Fibroblast of pulmonary artery (primary cell): ENCODE measurements around the gene FRRS1L.

ENCODE experiments used
- DNase-seq: peaks from one replicate; pipeline ENCODE4 v3.0.0-alpha.2; 2010; ENCODE audit warnings: low read depth
- H3K4me3 ChIP-seq: replicated peaks from 2 replicates; pipeline ENCODE4 v1.5.1; 2011; ENCODE audit warnings: low read depth, mild to moderate bottlenecking, control low read depth, low read length, moderate library complexity
- TF ChIP-seq, protein P1 (sequence below): IDR thresholded peaks from 2 replicates; pipeline ENCODE4 v1.5.1; 2011; ENCODE audit warnings: mild to moderate bottlenecking, control low read depth, low read length, inconsistent platforms; ENCODE audit errors: missing control alignments

FRRS1L gene

DNA sequence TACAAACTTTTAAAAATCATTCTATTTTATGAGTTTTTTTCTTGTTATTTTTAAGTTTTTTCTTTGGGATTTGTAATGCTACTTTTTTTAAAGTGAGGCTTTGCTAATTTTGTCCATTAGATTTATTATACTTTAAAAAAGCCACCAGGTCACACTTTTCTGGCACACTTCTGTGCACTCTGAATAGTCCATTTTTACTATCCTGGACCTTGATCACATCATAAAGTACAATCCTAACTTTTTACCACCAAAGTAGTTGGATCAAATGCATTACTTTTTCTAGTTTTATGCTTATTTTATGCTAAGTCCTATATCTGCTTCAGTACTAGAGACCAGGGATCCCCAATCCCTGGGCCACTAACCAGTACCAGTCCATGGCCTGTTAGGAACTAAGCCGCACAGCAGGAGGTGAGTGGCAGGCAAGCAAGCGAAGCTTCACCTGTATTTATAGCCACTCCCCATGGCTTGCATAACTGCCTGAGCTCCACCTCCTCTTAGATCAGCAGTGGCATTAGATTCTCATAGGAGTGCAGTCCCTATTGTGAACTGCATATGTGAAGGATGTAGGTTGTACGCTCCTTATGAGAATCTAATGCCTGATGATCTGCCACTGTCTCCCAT is 16.0 kb downstream of the FRRS1L start:
- no peak for DNase-seq
- TF ChIP-seq, protein P1, sequence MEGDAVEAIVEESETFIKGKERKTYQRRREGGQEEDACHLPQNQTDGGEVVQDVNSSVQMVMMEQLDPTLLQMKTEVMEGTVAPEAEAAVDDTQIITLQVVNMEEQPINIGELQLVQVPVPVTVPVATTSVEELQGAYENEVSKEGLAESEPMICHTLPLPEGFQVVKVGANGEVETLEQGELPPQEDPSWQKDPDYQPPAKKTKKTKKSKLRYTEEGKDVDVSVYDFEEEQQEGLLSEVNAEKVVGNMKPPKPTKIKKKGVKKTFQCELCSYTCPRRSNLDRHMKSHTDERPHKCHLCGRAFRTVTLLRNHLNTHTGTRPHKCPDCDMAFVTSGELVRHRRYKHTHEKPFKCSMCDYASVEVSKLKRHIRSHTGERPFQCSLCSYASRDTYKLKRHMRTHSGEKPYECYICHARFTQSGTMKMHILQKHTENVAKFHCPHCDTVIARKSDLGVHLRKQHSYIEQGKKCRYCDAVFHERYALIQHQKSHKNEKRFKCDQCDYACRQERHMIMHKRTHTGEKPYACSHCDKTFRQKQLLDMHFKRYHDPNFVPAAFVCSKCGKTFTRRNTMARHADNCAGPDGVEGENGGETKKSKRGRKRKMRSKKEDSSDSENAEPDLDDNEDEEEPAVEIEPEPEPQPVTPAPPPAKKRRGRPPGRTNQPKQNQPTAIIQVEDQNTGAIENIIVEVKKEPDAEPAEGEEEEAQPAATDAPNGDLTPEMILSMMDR, result no peak
- H3K4me3 ChIP-seq, result no peak overlapping the region

DNA sequence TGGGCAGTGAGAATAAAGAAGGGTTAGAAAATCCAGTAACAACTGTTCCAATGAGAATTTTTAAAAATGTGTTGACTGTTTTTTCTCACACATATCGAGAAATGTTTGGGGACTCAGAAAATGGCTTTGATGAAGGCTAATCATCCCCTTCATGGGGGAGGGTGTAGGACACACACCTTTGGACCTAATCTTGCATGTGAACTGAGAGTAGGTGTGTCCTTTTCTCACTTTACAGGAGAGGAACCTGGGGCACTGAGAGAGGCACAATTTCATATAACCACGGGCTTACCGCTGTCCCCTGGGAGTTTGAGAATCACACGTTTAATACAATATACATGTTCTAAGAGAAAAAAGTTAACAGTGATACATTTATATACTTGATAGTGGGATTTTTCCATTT is 17.3 kb downstream of the FRRS1L start:
- TF ChIP-seq, protein P1, result no peak
- DNase-seq, result no peak
- H3K4me3 ChIP-seq, result no peak overlapping the region

DNA sequence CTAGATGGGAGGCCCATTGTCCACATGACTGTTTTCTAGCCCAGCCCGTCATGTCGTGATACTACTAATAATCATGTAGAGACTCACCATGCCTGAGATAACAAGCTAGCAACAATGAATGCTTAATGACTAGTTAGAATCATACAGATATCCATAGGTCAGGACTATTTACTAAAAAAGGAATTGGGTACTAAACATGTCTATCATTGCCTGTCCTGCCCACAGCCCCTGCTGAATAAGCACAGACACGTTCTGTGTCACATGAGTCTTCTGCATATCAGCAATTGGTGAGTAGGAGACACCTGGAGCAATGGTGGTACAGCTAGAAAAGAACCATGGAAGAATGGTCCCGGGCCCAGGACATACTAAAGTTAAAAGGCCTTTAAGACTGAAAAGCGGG is 18.0 kb downstream of the FRRS1L start:
- no peak overlapping the region for H3K4me3 ChIP-seq
- no peak for DNase-seq
- TF ChIP-seq, protein P1, result no peak

DNA sequence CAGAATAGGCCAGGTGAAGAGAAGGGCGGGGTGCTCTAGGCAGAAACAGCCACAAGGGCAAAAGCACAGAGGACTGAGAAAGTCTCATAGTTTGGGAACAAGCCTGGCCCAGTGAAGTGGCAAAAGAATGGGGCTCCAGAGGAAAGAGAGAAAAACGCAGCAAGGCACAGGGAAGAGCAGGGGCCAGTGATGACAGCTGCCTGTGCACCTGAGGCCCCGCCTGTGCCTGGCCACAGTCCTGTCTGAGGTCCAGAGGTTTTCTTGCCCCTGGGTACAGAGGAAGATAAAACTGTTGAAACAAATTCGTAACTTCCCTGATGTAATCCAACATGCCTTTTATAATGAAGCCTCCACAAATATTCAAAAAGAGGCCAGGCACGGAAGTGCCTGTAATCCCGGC is 22.0 kb downstream of the FRRS1L start:
- DNase-seq, result no peak
- no peak overlapping the region for H3K4me3 ChIP-seq
- TF ChIP-seq, protein P1, result no peak

DNA sequence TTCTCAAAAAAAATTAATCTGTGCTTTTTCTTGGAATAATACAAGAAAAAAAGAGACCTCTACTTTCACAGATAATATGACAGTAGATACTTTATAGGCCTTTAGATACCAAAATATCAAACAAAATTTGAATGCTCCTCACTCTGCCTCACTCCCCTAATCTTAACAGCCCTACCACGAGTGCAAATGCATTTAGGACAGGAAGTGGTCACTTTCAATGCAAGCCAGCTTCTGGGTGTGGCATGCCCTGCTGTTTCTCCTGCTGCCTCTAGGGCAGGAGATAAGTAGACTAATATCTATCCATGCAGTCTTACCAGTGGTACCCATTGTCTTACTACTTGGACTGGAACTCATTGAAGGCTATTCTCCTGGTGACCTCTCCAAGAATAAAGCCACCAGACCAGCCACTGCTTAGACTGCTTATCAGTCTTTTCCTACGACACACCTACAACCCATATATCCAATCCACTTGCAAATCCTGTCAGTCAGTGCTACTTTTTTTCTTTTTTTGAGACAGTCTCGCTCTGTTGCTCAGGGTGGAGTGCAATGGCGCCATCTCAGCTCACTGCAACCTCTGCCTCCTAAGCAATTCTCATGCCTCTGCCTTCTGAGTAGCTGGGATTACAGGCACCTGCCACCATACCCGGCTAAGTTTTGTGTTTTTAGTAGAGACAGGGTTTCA is 23.0 kb downstream of the FRRS1L start:
- DNase-seq, result peak; percentile 11
- TF ChIP-seq, protein P1, result peak; percentile 35
- H3K4me3 ChIP-seq, result no peak overlapping the region

DNA sequence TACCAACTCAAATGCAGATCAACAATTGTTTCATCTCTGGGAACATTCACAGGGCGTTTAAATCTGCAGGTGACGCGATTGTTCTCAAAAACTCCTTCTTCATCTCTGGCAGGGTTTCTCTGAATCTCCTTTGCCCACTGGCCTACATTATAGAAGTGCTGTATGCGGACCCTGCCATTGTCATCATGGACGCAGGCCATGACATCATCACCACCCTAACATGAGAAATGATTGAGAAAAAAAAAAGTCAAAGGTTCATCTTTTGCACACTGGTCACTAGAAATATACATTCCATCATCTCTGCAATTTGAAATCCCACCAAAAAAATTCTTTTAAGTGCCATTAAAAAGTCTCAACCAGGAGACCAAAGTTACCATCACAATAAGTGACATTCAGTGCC is 25.7 kb downstream of the FRRS1L start:
- TF ChIP-seq, protein P1, result no peak
- H3K4me3 ChIP-seq, result no peak overlapping the region
- DNase-seq, result no peak

DNA sequence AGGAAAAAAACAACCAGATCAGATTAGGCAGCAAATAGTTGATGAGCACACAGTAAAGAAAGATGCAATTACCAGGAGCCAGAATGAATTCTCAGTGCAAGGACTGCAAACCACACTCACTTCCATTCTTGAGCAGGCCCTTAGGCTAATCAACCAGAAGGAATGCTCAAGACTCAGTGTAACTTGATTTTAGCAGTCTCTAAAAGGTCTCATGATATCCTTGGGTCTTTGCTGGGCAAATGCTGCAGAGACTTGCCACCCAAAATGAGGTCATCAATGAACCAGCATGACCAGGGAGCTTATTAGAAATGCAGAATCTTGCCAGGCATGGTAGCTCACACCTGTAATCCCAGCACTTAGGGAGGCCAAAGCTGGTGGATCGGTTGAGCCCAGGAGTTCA is 27.2 kb downstream of the FRRS1L start:
- TF ChIP-seq, protein P1, result no peak
- DNase-seq, result no peak
- H3K4me3 ChIP-seq, result no peak overlapping the region
